ENCODE data around the gene MS4A4A. TPM values are rescaled to one million over a fixed set of nuclear protein-coding genes. Genes with fewer than 3 reads are reported as not detected.

The MS4A4A gene
- total and polyA plus RNA-seq, 2 of the 13 experiments (the other 11 are each of a cell fraction or from before 2014, with no cell fraction given): not detected

DNA sequence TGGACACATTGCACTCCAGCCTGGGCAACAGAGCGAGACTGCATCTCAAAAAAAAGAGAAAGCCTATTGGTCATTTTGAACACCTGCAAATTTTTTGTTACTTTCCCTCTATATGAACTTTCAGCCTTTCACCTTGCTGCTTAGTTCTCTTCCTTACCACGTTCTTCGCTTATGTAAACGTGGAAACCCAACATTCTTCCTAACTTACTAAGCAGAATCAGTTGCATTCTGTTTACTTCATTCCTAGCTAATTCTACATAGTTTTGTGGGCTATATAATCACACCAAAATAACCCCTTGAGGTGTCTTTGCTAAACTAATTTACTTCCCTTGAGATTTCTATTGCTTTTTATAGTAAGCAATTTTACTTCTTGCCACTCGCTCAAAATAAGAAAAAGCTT, 23.2 kb downstream of the MS4A4A start:
- no TSS peak for BruUV-seq (replicated peaks)
- WGBS (ENCODE audit: low lambda C conversion rate): 6% methylated on average over 5 of the region's 5 CpGs
- Histone ChIP-seq H3K4me2 (ENCODE audit: low read depth, low read length) (no peak overlapping the region), H3K27me3 (ENCODE audit: control insufficient read depth in 1 of 2, insufficient read depth in 2 of 2, low read length in 2 of 2) (no peaks in the 10 kb centered on the region; a peak in 1 of 5 replicates), H3K9ac (ENCODE audit: insufficient read depth, low read depth, low read length) (no peak overlapping the region), H3K79me2 (ENCODE audit: insufficient read depth, low read length) (no peaks in the 10 kb centered on the region), H2AFZ (ENCODE audit: low read length) (no peak overlapping the region), H3K27ac (ENCODE audit: extremely low read length, insufficient read depth, low read length) (no peak overlapping the region), H3K4me1 (ENCODE audit: insufficient read depth, low read length) (no peaks in the 10 kb centered on the region), H3K9me3 (ENCODE audit: low read length) (no peaks in the 10 kb centered on the region), H4K20me1 (ENCODE audit: insufficient read depth, low read length) (no peaks in the 10 kb centered on the region), H3K36me3 (replicated peaks in 1 of 2; ENCODE audit: control insufficient read depth in 1 of 2, insufficient read depth in 2 of 2, low read length in 2 of 2) (no peaks in the 10 kb centered on the region), H3K4me3 (replicated peaks in 1 of 3; ENCODE audit: insufficient read depth in 1 of 3, low read depth in 2 of 3, low read length in 3 of 3) (no peak overlapping the region)
- intact Hi-C loops (cut with micrococcal nuclease; ENCODE audit: unreplicated experiment): no loop called here
- FAIRE-seq (no peak), ATAC-seq (no peak), DNase-seq (ENCODE audit: low spot score) (no peak)
- in situ Hi-C loops (cut with HindIII; ENCODE audit: extremely low pct_ligation_motif_present, low pct_unique_long_range_greater_than_20kb): no loop called here
- CTCF ChIA-PET (ENCODE audit: low intra/inter-chr PET ratio, low total read pairs): no interaction called here
- TF ChIP-seq KDM1A (CRISPR knock-in tag; IDR thresholded peaks at IDR 0.05) (no peak), SNAI1 (CRISPR knock-in tag; IDR thresholded peaks at IDR 0.05; ENCODE audit: borderline replicate concordance) (no peak), ZNF460 (CRISPR knock-in tag; IDR thresholded peaks at IDR 0.05; ENCODE audit: borderline replicate concordance) (no peak), KAT7 (CRISPR knock-in tag; IDR thresholded peaks at IDR 0.05; ENCODE audit: borderline replicate concordance) (no peak), NFE2L2 (IDR thresholded peaks at IDR 0.05; ENCODE audit: low read length) (no peak), ATRX (CRISPR knock-in tag; IDR thresholded peaks at IDR 0.05; ENCODE audit: borderline replicate concordance) (no peak), DPF2 (CRISPR knock-in tag; IDR thresholded peaks at IDR 0.05; ENCODE audit: borderline replicate concordance, low read depth) (no peak)
- TF ChIP-seq, protein P1, sequence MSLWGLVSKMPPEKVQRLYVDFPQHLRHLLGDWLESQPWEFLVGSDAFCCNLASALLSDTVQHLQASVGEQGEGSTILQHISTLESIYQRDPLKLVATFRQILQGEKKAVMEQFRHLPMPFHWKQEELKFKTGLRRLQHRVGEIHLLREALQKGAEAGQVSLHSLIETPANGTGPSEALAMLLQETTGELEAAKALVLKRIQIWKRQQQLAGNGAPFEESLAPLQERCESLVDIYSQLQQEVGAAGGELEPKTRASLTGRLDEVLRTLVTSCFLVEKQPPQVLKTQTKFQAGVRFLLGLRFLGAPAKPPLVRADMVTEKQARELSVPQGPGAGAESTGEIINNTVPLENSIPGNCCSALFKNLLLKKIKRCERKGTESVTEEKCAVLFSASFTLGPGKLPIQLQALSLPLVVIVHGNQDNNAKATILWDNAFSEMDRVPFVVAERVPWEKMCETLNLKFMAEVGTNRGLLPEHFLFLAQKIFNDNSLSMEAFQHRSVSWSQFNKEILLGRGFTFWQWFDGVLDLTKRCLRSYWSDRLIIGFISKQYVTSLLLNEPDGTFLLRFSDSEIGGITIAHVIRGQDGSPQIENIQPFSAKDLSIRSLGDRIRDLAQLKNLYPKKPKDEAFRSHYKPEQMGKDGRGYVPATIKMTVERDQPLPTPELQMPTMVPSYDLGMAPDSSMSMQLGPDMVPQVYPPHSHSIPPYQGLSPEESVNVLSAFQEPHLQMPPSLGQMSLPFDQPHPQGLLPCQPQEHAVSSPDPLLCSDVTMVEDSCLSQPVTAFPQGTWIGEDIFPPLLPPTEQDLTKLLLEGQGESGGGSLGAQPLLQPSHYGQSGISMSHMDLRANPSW (CRISPR knock-in tag; IDR thresholded peaks at IDR 0.05; ENCODE audit: borderline replicate concordance): no peak
- TF ChIP-seq, protein P2, sequence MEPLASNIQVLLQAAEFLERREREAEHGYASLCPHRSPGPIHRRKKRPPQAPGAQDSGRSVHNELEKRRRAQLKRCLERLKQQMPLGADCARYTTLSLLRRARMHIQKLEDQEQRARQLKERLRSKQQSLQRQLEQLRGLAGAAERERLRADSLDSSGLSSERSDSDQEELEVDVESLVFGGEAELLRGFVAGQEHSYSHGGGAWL (CRISPR knock-in tag; IDR thresholded peaks at IDR 0.05): no peak
- TF ChIP-seq, protein P3, sequence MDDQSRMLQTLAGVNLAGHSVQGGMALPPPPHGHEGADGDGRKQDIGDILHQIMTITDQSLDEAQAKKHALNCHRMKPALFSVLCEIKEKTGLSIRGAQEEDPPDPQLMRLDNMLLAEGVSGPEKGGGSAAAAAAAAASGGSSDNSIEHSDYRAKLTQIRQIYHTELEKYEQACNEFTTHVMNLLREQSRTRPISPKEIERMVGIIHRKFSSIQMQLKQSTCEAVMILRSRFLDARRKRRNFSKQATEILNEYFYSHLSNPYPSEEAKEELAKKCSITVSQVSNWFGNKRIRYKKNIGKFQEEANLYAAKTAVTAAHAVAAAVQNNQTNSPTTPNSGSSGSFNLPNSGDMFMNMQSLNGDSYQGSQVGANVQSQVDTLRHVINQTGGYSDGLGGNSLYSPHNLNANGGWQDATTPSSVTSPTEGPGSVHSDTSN (CRISPR knock-in tag; IDR thresholded peaks at IDR 0.05; ENCODE audit: borderline replicate concordance): no peak
- POLR2A ChIA-PET: no interaction called here

Data from HepG2 (cell line).